Stimulated activated CD4-positive, alpha-beta T cell treated with anti-CD3 and anti-CD28 coated beads, Interleukin-1b, Interleukin-23, amount 100 ng/mL, for 1 hour (primary cell): ENCODE measurements around the gene SMPD3.
A peak's percentile ranks its signal among the peaks of the same experiment; 100 is the strongest.

ENCODE experiments used
- DNase-seq, 2 donors: peaks; one replicate each; pipeline ENCODE4 v3.0.0-alpha.2; 2020; ENCODE audit warnings: low read depth in 2 of 2

The SMPD3 gene

DNA sequence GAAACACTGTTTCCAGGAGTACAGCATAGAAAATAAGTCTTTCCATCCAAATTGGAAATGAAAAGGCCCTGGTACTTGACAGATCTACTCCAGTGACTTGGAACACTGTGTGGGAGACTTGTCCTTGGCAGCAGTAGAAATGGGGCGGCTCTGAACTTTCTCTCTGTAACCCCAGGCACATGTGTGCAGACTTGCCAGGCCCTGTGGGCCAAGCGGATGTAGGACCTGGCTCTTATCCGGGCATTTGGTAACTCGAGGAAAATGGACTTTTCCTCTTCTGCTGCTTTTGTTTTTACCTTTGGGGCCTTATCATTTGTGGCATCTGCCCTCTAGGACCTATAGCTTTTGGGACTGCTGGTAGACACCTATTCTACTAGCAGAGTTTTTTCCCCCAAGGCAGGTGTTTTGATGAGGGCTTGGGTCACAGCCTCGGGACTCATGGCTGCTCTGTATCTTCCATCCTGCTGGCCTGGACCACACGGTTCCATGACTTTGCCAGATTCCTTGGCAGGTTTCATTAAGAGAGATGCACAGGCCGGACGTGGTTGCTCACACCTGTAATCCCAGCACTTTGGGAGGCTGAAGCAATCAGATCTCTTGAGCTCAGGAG lies 43.5 kb downstream of the SMPD3 start:
- no peak for DNase-seq

DNA sequence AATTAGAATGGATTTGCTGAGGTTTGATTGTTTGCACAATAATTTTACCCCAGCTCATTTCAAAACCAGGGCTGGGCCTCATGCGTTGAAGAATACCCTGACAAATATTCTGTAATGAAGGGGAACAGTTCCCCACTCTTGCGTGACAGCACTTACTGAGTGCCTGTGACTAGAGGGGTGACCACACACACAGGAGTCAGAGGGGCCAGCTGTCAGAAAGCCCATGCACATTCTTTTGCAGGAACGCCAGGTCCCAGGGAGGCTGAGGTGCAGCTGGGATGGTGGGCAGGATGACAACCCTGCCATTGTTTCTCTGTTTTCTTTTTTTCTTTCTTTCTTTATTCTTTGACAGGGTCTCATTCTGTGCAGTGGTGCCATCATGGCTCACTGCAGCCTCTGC lies 44.6 kb downstream of the SMPD3 start:
- DNase-seq: no peak

DNA sequence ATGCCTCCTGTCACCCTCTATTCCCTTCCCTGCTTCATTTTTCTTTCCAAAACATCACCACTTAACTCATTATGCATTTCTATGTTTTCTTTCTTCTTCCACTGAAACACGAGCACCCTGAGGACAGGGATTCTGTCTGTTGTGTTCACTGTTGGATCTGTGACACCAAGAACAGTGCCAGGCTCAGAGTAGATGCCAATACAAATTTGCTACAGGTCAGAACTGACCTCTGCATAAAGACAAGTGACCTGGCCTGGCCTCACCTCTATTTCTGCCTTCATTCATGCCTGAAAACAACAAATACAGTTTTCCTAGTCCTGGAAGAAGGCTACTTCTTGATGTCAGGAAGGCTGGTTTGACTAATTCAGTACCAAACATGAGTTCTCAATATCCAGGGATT lies 45.1 kb downstream of the SMPD3 start:
- DNase-seq: no peak

DNA sequence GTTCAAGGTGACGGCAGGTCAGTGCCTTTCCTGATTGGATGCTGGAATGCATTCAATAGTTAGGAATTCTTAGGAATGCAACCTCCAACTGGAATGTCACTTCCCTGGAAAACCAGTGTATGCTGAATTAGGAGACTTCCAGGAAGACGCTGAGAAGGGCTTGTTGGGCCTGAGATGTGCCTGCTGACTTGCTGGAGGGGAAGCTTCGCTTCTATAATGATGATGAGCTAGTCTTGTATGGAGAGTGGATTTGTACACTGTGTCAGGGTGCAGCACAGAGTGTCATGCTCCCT lies 45.6 kb downstream of the SMPD3 start:
- no peak for DNase-seq

DNA sequence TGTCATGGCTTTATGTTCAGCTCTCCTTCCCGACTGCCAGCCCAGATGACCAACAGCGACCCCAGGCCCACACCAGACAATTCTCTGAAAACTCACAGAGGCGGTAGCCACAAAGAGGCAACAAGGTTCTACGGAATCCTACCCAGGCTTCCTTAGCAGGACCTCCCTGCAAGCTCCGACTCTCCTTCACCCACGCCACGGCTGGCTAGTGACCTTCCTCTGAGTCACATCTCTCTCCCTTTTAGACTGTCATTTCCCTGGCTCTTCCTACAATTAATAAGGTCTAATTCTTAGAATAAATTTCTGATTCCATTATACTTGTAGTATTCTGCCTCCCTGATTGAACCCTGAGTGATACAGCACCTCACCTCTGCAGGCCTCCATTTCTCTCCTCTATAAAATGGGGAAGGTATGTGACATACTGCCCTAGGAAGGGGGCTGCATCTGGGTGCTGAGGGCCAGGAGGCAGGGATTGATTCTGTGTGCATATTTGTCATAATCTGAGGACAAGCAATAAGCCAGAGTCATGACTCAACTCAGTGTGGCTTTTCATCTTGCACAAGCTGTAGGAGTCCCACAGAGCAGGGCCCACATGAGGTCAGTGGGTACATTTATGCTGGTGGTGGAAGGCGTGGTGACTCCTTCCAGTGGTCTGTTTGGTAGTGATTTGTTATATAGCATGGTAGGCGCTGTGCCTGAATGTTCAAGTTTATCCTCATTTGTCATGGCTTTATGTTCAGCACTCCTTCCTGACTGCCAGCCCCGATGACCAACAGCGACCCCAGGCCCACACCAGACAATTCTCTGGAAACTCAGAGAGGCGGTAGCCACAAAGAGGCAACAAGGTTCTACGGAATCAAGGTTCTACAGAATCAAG lies 46.2 kb downstream of the SMPD3 start:
- DNase-seq: no peak

DNA sequence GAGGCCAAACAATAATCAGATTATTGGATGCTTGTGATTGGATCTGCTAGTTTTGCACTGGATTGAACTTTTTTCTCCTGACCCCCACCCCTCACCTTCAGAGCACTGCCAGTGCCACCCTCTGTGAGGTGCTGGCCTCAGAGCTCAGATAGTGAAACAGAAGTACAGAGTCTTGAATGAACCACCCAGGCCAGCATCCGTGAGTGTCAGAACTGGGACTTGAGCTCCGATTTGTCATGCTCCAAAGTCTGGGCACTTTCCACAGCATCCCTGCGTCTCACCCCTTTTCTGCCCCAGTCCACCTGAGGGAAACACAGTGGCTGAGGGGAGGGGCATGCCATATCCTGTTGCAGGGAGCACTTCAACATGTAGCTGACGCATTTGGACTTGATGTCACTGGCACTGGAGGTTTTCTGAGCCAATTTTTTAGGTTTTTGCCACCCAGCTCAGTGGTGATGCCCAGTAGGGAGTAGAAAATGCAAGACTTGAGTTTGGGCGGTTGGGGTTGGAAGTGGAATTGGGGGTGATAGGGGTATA lies 47.3 kb downstream of the SMPD3 start:
- no peak for DNase-seq

DNA sequence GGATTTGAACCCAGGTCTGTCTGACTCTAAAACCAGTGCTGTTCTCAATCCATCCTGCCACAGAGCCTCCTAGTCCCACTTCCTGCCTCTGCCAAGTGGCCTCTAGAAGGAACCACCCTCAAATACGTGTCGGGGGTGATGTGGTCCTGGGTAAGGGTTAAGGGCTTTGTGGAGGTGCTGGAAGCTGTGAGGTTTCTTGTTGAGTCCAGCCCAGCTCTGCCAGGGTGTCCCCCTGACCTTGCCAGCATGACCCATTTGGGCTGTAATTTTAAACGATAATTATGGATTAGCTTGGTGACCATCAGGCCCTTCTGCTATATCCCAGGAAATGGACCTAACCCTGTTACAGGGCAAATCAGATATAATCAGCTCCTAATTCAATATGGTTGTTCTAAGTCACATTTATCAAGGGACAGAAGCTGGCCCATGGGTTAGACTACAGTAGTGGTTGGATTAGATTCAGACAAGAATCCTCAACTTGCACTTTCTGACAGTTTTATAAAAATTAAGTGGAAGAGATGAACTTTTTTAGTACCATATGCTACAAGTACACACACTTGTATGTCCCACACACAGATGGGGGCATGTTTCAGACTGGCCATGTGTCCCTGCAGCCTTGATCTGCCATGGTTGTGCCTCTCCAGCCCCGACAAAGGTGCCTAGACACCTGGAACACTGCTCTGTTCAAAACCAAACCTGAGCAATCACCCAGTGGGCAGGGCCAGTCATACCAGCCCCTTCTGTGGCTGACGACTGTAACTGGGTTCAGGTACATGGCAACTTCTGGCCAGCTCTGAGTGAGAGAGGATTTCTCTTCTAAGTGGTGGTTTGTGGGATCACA lies 48.0 kb downstream of the SMPD3 start:
- no peak for DNase-seq

DNA sequence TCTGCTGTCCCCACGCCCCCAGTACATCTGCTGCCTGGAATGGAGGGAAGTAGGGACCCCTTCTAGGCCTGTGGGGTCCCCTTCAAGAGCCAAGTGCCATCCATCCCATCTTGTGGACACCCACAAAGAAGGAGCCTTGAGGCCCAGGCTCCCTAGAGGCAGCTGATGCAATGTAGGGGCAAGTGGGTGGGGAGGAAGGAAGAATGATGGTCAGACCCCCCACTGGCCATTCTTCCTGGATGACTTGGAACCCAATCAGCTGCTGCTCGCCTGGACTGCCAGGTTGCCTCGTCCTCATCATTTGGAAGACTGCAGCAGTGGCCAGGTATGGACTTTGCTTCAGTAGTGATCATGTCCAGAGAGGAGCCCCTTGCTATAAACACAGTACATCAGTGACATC lies 48.9 kb downstream of the SMPD3 start:
- DNase-seq: no peak

DNA sequence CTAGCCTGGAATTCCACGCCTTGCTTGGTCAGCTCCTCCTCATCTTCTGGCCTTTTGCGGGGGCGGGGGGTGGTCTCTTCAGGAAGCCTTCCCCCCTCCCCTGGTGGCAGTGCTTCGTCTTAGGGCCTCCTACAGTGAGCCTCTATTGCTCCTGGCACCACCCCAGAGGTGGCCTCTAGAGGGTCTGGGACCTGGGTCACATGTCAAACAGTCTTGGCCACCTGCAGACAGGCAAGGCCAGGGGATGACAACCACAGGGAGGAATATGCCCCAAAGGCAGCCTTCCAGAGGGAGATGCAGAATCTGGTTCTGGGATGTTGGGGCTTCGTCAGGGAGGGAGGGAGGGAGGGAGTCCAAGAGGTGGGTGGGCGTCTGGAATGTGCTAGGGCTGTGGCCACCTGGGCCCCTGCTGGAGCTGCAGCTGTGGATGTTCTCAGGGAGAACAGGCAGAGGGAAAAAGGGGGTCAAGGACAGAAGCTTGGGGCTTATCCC lies 50.6 kb downstream of the SMPD3 start:
- DNase-seq: no peak

DNA sequence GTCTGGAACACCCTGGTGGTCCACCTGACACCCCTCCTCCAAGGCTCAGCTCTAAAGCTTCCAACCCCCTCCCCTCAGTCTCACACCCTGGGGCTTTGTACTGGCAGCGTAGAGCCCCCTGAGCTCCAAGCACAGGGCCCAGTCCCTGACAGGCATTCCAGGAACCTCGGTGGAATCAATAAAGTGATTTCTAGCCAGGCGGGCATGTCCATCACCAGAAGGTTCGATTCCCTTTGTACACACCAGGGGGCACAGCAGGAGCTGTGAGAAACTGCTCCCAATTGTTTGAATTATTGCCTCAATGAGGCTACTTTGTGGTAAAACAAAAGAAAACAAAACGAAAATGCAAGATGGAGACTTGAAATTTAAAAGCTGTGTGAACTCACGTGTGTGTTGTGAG lies 51.8 kb downstream of the SMPD3 start:
- peak; percentile 20 to 28 for DNase-seq

DNA sequence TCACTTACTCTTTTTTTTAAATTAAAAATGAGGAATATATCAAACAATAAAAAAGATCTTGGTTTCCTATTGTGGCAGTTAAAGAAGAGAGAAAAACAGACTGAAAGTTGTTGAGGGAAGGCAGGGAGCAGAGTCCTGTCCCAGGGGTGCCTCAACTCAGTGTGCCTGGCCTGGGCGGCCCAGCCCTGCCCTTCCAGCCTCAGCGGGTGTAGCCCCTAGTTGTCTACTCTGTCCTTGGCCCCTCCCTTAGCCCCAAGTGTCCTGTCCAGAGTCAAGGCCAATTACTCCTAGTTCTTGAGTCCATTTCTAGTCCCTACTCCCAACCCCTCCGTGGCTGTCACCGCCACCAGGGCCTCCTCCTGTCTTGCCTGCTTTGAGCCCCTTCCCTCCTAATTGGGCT lies 52.5 kb downstream of the SMPD3 start:
- DNase-seq: no peak

DNA sequence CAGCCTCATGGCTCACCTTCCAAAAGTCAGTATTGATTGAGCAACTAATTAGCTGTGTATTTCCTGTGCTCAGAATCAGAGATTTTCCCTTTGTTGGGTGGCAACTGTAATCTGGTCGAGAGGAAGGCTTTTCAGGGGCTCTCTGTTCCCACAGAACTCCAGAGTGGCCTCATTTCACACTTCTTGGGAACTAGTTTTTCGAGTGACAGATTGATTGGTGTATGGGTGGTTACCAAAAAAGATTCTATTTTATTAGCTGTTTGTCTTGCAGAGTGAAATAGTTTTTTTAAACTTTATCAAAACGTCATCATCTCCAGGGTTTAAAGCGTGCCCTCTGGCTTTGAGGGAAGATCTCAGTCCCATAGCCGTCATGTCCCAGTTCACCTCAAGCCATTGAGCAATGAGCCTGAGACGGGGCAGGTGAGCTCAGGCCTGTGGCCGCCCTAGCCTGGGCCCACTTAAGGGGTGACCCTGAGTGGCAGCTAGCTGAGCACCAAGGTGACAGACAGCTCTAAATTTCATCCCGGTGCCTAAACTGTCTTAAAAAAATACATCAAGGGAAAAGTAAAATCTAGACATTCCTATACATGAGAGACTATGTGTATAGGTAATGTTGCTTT lies 53.0 kb downstream of the SMPD3 start:
- no peak for DNase-seq

DNA sequence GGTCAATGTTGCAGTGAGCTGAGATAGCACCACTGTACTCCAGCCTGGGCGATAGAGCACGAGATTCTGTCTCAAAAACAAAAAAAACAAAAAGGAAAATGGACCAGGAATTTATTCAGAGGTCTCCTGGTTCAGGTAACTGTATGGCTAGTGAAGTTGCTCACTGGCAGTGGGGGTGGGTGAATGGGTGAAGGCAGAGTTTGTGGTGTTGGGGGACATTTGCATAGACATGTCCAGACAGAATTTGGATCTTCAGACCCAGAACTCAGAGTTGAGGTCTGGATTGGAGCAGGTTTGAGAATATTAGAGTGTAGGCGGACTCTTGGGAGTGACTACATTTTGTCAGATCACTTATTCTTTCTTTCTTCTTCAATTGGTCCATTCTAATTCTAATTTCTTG lies 55.0 kb downstream of the SMPD3 start:
- no peak for DNase-seq

DNA sequence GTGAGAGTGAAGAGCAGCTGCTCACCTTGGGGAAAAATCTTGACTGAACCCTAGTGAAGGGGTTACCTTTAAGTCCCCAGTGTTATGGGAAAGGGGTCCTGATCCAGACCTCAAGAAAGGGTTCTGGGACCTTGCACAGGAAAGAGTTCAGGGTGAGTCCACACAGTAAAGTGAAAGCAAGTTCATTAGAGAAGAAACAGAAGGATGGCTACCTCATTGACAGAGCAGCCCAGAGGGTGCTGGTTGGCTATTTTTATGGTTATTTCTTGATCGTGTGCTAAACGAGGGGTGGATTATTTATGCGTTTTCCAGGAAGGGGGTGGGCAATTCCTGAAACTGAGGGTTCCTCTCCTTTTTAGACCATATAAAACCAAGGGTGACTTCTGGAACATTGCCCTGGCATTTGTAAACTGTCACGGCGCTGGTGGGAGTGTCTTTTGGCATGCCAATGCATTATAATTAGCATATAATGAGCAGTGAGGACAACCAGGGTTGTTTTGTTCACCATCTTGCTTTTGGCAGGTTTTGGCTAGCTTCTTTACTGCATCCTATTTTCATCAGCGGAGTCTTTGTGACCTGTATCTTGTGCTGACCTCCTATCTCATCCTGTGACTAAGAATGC lies 58.4 kb downstream of the SMPD3 start:
- DNase-seq: no peak

DNA sequence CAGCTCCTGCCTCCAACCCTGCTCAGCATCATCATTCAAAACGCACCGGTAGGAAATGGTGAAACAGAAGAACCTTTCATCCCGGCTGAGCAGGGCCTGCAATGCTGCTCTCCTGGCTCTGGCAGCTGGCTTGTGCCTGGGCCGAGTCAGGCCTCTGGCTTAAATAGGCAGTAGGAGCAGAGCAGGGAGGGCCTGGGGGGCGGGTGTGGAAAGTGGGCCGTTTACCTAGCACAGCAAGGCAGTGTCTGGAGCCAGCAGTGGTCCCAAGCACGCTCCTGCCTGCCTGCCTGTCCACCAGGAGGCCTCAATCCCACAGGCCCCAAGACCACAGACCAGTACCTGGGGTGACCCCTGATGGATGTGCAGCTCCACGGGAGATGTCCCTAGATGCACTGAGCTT lies 59.3 kb downstream of the SMPD3 start:
- DNase-seq: no peak

DNA sequence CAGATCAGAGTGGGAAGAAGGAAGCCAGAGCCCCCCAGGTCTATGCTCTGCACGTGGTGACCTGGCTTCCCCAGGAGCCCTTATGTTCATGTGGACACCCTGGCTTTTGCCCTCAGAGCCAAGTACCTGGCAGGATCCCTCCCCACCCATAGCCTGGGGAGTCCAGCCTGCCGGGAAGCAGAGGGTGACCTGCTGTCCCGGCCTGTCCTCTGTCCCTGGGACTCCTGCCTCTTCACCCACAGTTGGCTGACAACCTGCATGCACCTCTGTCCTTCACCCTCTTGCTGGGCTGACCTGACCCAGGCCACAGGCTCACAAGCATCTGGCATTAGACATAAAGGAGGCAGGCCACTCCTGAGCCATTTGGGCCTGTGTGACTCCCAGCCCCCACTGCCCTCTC lies 60.2 kb downstream of the SMPD3 start:
- DNase-seq: no peak

DNA sequence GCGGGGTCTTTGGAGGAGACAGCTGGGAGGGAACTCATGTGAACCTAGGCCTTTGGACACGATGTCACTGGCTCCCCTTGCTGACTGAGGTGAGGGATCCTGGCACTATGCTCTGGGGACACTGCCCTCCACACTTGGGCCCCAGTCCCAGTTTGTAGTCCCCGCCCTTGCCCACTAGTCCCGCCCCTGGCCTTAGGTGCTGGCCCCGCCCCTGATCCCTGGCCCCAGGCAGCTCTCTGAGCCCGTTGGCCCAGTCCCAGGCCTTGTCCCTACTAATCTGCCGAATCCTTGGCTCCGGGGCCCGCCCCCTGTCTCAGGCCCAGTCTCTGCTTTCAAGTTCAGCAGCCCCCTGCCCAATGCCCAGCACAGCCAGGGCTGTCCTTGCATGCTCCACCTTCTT lies 61.0 kb downstream of the SMPD3 start:
- no peak for DNase-seq

DNA sequence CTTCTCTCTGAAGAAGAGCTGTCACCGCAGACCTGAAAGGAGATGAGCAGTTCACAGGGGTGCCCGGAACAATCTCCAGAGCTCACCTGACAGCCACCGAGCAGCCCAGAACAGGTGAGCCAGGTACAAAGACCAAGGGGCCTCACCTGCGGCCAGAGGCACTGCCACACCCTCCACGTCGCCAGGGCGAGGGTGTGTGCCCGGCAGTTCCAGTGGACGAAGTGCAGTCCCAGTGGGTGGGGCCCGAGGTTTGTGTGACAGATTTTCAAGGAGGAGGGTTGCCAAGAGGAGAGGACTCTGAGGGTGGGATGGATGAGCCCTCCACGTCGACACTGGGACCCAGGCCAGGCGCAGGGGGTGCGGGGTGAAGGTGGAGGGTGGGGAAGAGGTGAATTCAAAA lies 61.7 kb downstream of the SMPD3 start:
- DNase-seq: no peak

DNA sequence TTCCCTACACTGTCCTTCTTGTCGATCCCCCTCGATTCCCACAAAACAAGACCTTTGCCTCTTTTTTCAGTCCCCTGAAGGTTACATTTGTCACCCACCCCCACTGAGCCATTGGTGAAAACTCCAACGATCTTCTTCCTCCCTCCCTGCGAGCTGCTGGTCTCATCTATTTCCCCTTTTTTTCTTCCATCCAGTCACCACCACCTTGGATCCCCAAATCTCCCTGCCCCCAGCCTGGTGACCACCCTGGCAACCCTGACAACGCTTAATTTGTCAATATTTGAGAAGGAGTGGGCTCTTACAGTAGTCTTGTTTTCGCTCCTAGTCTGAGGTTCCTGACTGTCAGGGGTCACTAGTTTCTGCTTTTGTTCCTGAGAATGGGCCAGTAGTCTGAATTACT lies 62.9 kb downstream of the SMPD3 start:
- DNase-seq: no peak

DNA sequence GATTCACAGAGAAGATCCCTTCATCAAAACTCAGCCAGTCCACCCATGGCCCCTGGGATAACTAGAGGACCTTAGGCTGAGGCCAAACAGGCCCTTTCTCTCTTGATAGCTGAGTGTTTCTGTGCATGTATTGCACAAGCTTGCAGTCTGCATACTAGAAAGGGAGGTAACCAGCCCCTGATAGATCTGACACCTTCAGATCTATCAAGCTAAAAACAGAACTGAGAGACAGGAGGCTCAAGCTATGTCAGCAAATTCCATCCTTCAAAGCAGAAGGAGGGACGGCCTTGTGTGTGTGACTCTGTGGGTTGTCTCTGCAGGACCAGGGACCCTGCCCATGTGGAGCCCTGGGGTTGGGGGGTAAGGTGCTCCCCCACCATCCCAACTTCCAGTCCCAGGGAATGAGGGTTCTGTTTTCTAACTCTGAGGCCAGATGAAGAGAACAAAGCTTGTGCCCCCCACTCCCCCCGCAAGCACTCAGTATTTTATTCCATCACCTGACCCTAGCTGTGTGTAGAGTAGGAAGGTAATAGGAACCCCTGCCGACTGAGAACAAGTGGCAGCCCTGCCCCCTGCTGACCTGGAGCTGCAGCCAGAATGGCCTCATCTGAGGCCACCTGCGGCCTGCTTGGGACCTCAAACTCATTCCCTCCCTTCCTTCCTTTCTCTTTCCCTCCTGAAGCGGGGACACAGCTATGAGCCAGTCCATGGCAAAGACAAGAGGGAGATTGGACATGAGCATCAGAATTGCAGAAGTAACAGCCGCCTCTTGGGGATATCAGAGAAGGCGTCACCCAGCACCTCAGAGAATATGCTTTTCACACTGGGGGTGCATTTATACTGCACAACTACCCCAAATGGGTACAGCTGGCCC lies 63.8 kb downstream of the SMPD3 start:
- no peak for DNase-seq

DNA sequence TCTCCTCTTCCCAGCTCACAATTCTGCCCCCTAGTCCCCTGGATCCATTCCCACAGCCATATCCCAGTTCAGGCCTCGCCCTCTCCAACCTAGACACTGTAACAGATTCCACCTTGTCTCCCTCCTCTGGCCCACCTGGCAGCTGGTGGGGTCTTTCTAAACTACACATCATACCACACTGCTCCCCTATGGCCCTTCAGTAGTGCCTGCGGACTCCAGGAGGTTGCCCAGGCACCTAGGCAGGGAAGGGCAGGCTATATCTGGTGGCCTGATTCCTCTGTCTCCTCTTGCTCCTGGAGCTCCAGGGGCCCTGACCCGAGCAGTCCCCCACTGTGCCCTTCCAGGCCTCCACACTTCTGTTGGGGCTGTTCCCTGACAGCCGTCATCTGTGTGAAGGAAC lies 64.5 kb downstream of the SMPD3 start:
- no peak for DNase-seq
